WTC11 (cell line): Measurements from ENCODE around the gene SCUBE1. TPM values are rescaled to one million over a fixed set of nuclear protein-coding genes. Genes with fewer than 3 reads are reported as not detected.

Source experiments
- ATAC-seq: fragments of 200-7000 bp; cut with Tn5 transposase; 2 replicates; pipeline ENCODE4 v1.10.0; 2021; ENCODE audit warnings: mild to moderate bottlenecking, moderate library complexity
- CTCF ChIA-PET: fragments of 300-600 bp; sonication (Branson Sonifier 250); formaldehyde crosslinking; loops from one replicate; lab custom pipeline; 2021; ENCODE audit warnings: antibody characterized with exemption; lab: Charles Lee
- POLR2A ChIA-PET: fragments of 350-600 bp; sonication (Branson Sonifier 250); formaldehyde crosslinking; loops from one replicate; lab custom pipeline; 2021; ENCODE audit warnings: antibody characterized with exemption; lab: Charles Lee
- DNase-seq: peaks from one replicate; pipeline ENCODE4 v3.0.0; 2021; ENCODE audit warnings: low spot score
- H3K27ac Mint-ChIP-seq: 2 replicates; pipeline ENCODE4 v1.8.0; 2021; ENCODE audit warnings: mixed read lengths
- H3K27me3 Mint-ChIP-seq: 2 replicates; pipeline ENCODE4 v1.8.0; 2021; ENCODE audit warnings: low read depth, mild to moderate bottlenecking, moderate library complexity, mixed read lengths
- H3K36me3 Mint-ChIP-seq: 2 replicates; pipeline ENCODE4 v1.8.0; 2021; ENCODE audit warnings: mixed read lengths
- H3K4me1 Mint-ChIP-seq: 2 replicates; pipeline ENCODE4 v1.8.0; 2022; ENCODE audit warnings: mixed read lengths
- H3K4me3 Mint-ChIP-seq: 2 replicates; pipeline ENCODE4 v1.8.0; 2021; ENCODE audit warnings: mild to moderate bottlenecking, moderate library complexity, mixed read lengths
- H3K9me3 Mint-ChIP-seq: 2 replicates; pipeline ENCODE4 v1.8.0; 2021; ENCODE audit warnings: mixed read lengths
- EMX1 ChIP-seq: fragments of 250-450 bp; sonication (Bioruptor Pico); IDR thresholded peaks from 2 replicates; pipeline ENCODE4 v1.8.0; 2021; ENCODE audit warnings: mild to moderate bottlenecking
- ETV6 ChIP-seq: sonication (generic); formaldehyde crosslinking; IDR thresholded peaks from 2 replicates; pipeline ENCODE4 v1.8.1; 2022; ENCODE audit warnings: mild to moderate bottlenecking, missing genetic modification reagents
- HMGXB4 ChIP-seq: sonication (generic); formaldehyde crosslinking; IDR thresholded peaks from 2 replicates; pipeline ENCODE4 v1.8.1; 2023; ENCODE audit warnings: mild to moderate bottlenecking, moderate library complexity, missing genetic modification reagents
- IRF1 ChIP-seq: sonication (generic); formaldehyde crosslinking; IDR thresholded peaks from 2 replicates; pipeline ENCODE4 v1.8.0; 2023; ENCODE audit warnings: missing genetic modification reagents
- IRF2 ChIP-seq: sonication (generic); formaldehyde crosslinking; IDR thresholded peaks from 2 replicates; pipeline ENCODE4 v1.8.0; 2022; ENCODE audit warnings: low read depth, missing genetic modification reagents, borderline replicate concordance
- JUN ChIP-seq: sonication (generic); formaldehyde crosslinking; IDR thresholded peaks from 2 replicates; pipeline ENCODE4 v1.8.0; 2023; ENCODE audit warnings: mild to moderate bottlenecking, missing genetic modification reagents
- MAX ChIP-seq: sonication (generic); formaldehyde crosslinking; IDR thresholded peaks from 2 replicates; pipeline ENCODE4 v1.8.0; 2022; ENCODE audit warnings: mild to moderate bottlenecking, missing genetic modification reagents
- MXD4 ChIP-seq: fragments of 250-450 bp; sonication (Bioruptor Pico); IDR thresholded peaks from 2 replicates; pipeline ENCODE4 v1.8.0; 2021; ENCODE audit warnings: mild to moderate bottlenecking, moderate library complexity, borderline replicate concordance
- MYBL2 ChIP-seq: sonication (generic); formaldehyde crosslinking; IDR thresholded peaks from 2 replicates; pipeline ENCODE4 v1.8.1; 2023; ENCODE audit warnings: mild to moderate bottlenecking, moderate library complexity, missing genetic modification reagents
- NFE2L1 ChIP-seq: sonication (generic); formaldehyde crosslinking; IDR thresholded peaks from 2 replicates; pipeline ENCODE4 v1.8.1; 2023; ENCODE audit warnings: missing genetic modification reagents
- NR2C2 ChIP-seq: sonication (generic); formaldehyde crosslinking; IDR thresholded peaks from 2 replicates; pipeline ENCODE4 v1.8.0; 2022; ENCODE audit warnings: mild to moderate bottlenecking, missing genetic modification reagents
- RORB ChIP-seq: fragments of 250-450 bp; sonication (Bioruptor Pico); IDR thresholded peaks from 2 replicates; pipeline ENCODE4 v1.9.0; 2021; ENCODE audit warnings: mild to moderate bottlenecking
- SP1 ChIP-seq: sonication (generic); formaldehyde crosslinking; conservative IDR thresholded peaks from 2 replicates; pipeline ENCODE4 v1.8.1; 2022; ENCODE audit warnings: missing genetic modification reagents
- TCF7 ChIP-seq: sonication (generic); formaldehyde crosslinking; IDR thresholded peaks from 2 replicates; pipeline ENCODE4 v1.8.0; 2022; ENCODE audit warnings: mild to moderate bottlenecking, low read depth, missing genetic modification reagents, moderate library complexity
- TP53 ChIP-seq: sonication (generic); formaldehyde crosslinking; IDR thresholded peaks from 2 replicates; pipeline ENCODE4 v1.8.1; 2023; ENCODE audit warnings: mild to moderate bottlenecking, missing genetic modification reagents
- ZNF532 ChIP-seq: fragments of 250-450 bp; sonication (Bioruptor Pico); IDR thresholded peaks from 2 replicates; pipeline ENCODE4 v1.9.0; 2021; ENCODE audit warnings: mild to moderate bottlenecking, borderline replicate concordance
- total RNA-seq: library from RNA; stranded (reverse); gene quantifications from 3 replicates; pipeline ENCODE4 v1.2.3, GENCODE V29; 2021

SCUBE1 gene
- total RNA-seq, 1 experiment from 2014 or later = 6.9 TPM

- no peak for TF ChIP-seq ETV6 (CRISPR knock-in tag)
- no peak for TF ChIP-seq MAX (CRISPR knock-in tag)
- no peak for TF ChIP-seq NR2C2 (CRISPR knock-in tag)
- TF ChIP-seq MYBL2 = no peak
- TF ChIP-seq IRF2 = no peak
Measured at GRCh38 chr22:43315687-43316217, 27.4 kb downstream of the SCUBE1 start (continued).

GRCh38 chr22:43314611-43315010, 28.6 kb downstream of the SCUBE1 start:
- no peaks in the 10 kb centered on the region for H3K27me3 Mint-ChIP-seq
- no peak for ATAC-seq

GRCh38 chr22:43313890-43314474, 29.2 kb downstream of the SCUBE1 start:
- H3K4me1 Mint-ChIP-seq = peaks cover 10% of the 10 kb centered on the region

More at GRCh38 chr22:43314611-43315010, 28.6 kb downstream of the SCUBE1 start:
- Mint-ChIP-seq H3K4me1 (peaks cover 10% of the 10 kb centered on the region), H3K4me3 (no peak overlapping the region), H3K36me3 (no peaks in the 10 kb centered on the region), H3K27ac (no peak overlapping the region), H3K9me3 (no peaks in the 10 kb centered on the region)
- TF ChIP-seq IRF2 = no peak
- ChIA-PET POLR2A (no interaction called here), CTCF (interaction anchor here (1.9 kb wide), 1 partner anchor 32 kb away, joined by 7 read pairs; no protein-coding TSS in a partner anchor)
- no peak for DNase-seq

More at GRCh38 chr22:43313890-43314474, 29.2 kb downstream of the SCUBE1 start:
- CTCF ChIA-PET = interaction anchor here (1.7 to 1.9 kb wide), 2 partner anchors 32 to 40 kb away, joined by 7 read pairs; no protein-coding TSS in a partner anchor
- no peak for TF ChIP-seq SP1 (CRISPR knock-in tag)
- no peak for TF ChIP-seq TP53 (CRISPR knock-in tag)
- TF ChIP-seq EMX1 (CRISPR knock-in tag) = no peak
- no peak for TF ChIP-seq RORB (CRISPR knock-in tag)
- no peak for TF ChIP-seq IRF2
- TF ChIP-seq HMGXB4 (CRISPR knock-in tag) = no peak
- no peak for TF ChIP-seq NFE2L1
- no peak for TF ChIP-seq ZNF532
- no peak for TF ChIP-seq JUN (CRISPR knock-in tag)
- TF ChIP-seq IRF1 (CRISPR knock-in tag) = no peak
- TF ChIP-seq MYBL2 = no peak
- no peak for TF ChIP-seq MXD4 (CRISPR knock-in tag)
- TF ChIP-seq TCF7 (CRISPR knock-in tag) = no peak
- Mint-ChIP-seq H3K4me3 (no peak overlapping the region), H3K27ac (no peak overlapping the region), H3K36me3 (no peaks in the 10 kb centered on the region), H3K9me3 (no peaks in the 10 kb centered on the region), H3K27me3 (no peaks in the 10 kb centered on the region)
- no peak for ATAC-seq
- POLR2A ChIA-PET = no interaction called here
- no peak for DNase-seq
